PC-3 (cell line): ENCODE measurements around the gene CNTN2.

ENCODE experiments used
- CTCF ChIP-seq: fragments of 300-600 bp; sonication (generic); conservative IDR thresholded peaks from 2 replicates; pipeline ENCODE4 v1.5.1; 2017; ENCODE audit warnings: antibody characterized with exemption, low read depth, mild to moderate bottlenecking, low read length
- EZH2 ChIP-seq: fragments of 300-600 bp; sonication (generic); IDR thresholded peaks from one replicate; pipeline ENCODE4 v1.6.1; 2017; ENCODE audit warnings: antibody characterized with exemption, mild to moderate bottlenecking, low read length; ENCODE audit not compliant: unreplicated experiment
- EZH2phosphoT487 ChIP-seq: fragments of 300-600 bp; sonication (generic); IDR thresholded peaks from 2 replicates; pipeline ENCODE4 v1.6.1; 2018; ENCODE audit warnings: mild to moderate bottlenecking, antibody characterized with exemption, low read length, borderline replicate concordance

GRCh38 chr1:205067031-205067430 lies 24.0 kb downstream of the CNTN2 start:
- TF ChIP-seq CTCF (no peak), EZH2 (no peak), EZH2phosphoT487 (no peak)
